Motor neuron (in vitro differentiated cells): ENCODE results near the gene CTTNBP2. TPM values are rescaled to one million over a fixed set of nuclear protein-coding genes. Genes with fewer than 3 reads are reported as not detected.

Experiments used
- ATAC-seq, 8 experiments: fragments of 200-7000 bp; cut with Tn5 transposase; replicated peaks in 6 of 8; 2 replicates each; pipeline ENCODE4 v1.8.0; 2021; ENCODE audit warnings: mild to moderate bottlenecking in 8 of 8, moderate library complexity in 8 of 8
- H3K27ac ChIP-seq, 2 donors: fragments of 250-450 bp; sonication (Bioruptor Pico); 2 replicates each; pipeline ENCODE4 v1.9.0; 2021; ENCODE audit warnings: antibody characterized with exemption in 2 of 2, mild to moderate bottlenecking in 2 of 2, moderate library complexity in 1 of 2
- H3K4me1 ChIP-seq, 2 donors: fragments of 250-450 bp; sonication (Bioruptor Pico); replicated peaks in 1 of 2; 2 replicates each; pipeline ENCODE4 v1.6.1; 2021; ENCODE audit warnings: antibody characterized with exemption in 2 of 2, mild to moderate bottlenecking in 2 of 2, moderate library complexity in 1 of 2
- H3K4me3 ChIP-seq, 5 donors: fragments of 250-450 bp; sonication (Bioruptor Pico); 2 replicates each; pipeline ENCODE4 v1.9.0; 2021; ENCODE audit warnings: antibody characterized with exemption in 5 of 5, mild to moderate bottlenecking in 5 of 5, moderate library complexity in 4 of 5
- WGBS, 10 experiments: fragments of 450-650 bp; shearing (Covaris generic); methylation state at CpG; one replicate each; pipeline ENCODE4 v1.0.0; 2022; 5-methylcytosine and 5-hydroxymethylcytosine counted together
- in situ Hi-C, 9 experiments: fragments of 400-800 bp; cut with MboI; loops; one replicate each; pipeline ENCODE4 v1.15.0; 2021; ENCODE audit warnings: low sequenced_read_pairs in 9 of 9, low pct_unique_long_range_greater_than_20kb in 2 of 9; ENCODE audit not compliant: unreplicated experiment in 9 of 9
- total RNA-seq, 8 experiments: library from RNA; unstranded; fragments of 300-600 nt; gene quantifications; 2 replicates each; pipeline versions ENCODE4 v1.2.3 to v1.2.4, GENCODE V29; 2022

Gene CTTNBP2
- total RNA-seq, 8 experiments from 2014 or later = 0.10 to 13.7 (median 12.6) TPM; not detected in 1

DNA sequence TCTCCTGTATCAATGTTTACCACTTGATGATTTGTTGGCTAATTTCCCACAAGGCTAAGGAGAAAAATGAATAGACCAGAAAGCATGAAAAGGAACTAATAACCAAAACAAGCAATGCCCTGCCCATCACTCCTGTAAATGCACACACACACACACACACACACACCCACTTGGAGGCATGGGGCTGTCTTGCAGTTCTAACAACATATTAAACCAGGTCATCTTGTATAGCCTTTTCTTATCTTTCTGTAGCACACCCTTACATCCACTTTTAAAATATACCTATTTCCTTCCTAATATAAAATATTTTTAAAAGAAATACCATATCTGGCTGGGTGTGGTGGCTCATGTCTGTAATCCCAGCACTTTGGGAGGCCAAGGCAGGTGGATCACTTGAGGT is 105.3 kb downstream of the CTTNBP2 start:
- in situ Hi-C loops = loop anchor here in 1 of 9 experiments (10.0 to 25.0 kb wide), 2 partner anchors 97 to 369 kb away; no protein-coding TSS in a partner anchor
- ATAC-seq = no peak
- no peak overlapping the region for H3K4me3 ChIP-seq
- H3K27ac ChIP-seq = no peak overlapping the region
- peaks cover 5 to 13% of the 10 kb centered on the region in 2 donors for H3K4me1 ChIP-seq

- in situ Hi-C loops = loop anchor here in 1 of 9 experiments (10.0 to 25.0 kb wide), 2 partner anchors 98 to 370 kb away; no protein-coding TSS in a partner anchor
- peak in 4 of 8 experiments; percentile 43 to 93 (median 49) for ATAC-seq
- Histone ChIP-seq H3K4me3 (no peak overlapping the region), H3K4me1 (peaks cover 5 to 13% of the 10 kb centered on the region in 2 donors), H3K27ac (no peak overlapping the region)
- 0 to 60% (median 37%) methylated on average over 1 to 2 of the region's 2 CpGs; no CpG with 5 or more reads in 3 of the 10 experiments for WGBS, 10 experiments
These were observed 106.3 kb downstream of the CTTNBP2 start for GRCh38 chr7:117766913-117767312.

DNA sequence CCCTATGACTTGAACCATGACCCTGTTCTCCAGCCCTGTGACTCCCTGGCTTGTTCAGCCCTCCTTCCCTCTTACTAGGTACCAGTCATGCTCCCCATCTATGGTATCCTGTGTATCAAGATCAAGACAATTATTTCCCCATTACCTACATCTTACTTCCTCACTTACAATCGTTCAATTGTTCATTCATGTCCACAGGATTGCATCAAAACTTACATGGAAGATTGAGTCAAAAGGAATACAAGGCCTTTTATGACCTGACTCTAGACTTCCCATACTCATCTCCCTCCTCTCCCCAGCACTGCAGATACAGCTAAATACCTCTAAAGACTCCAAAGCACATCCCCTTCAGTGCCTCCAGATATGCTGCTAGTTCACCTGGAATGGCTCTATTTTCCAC is 109.2 kb downstream of the CTTNBP2 start:
- H3K4me3 ChIP-seq = no peak overlapping the region
- 0 to 100% (median 82%) methylated on average over 1 of the region's 1 CpG; no CpG with 5 or more reads in 2 of the 10 experiments for WGBS, 10 experiments
- peaks cover 5 to 13% of the 10 kb centered on the region in 2 donors for H3K4me1 ChIP-seq
- H3K27ac ChIP-seq = no peak overlapping the region
- ATAC-seq = no peak
- in situ Hi-C loops = loop anchor here in 1 of 9 experiments (10.0 to 25.0 kb wide), 2 partner anchors 101 to 373 kb away; no protein-coding TSS in a partner anchor

DNA sequence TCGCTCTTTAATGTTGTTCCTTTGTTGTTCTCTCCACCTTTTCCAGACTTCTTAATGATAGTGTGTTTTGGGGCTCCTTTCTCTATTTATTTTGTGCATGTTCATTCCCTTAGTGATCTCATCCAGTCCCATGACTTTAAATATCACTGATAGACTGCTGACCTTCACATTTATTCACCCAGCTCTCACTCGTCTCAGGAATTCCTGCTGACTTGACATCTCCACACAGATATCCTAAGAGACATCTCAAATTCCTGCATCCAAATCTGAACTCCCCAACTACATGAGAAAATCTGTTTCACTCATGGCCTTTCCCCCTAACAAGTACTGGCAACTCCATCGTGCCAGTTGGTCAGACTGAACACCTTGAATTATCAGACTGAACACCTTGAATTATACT is 111.2 kb downstream of the CTTNBP2 start:
- Histone ChIP-seq H3K27ac (no peak overlapping the region), H3K4me1 (peaks cover 5 to 8% of the 10 kb centered on the region in 2 donors), H3K4me3 (no peak overlapping the region)
- no peak for ATAC-seq
- in situ Hi-C loops = loop anchor here in 1 of 9 experiments (10.0 to 25.0 kb wide), 2 partner anchors 103 to 375 kb away; no protein-coding TSS in a partner anchor
- WGBS, 10 experiments = 19 to 100% (median 89%) methylated on average over 1 to 3 of the region's 3 CpGs

GRCh38 chr7:117759950-117760640 is 113.1 kb downstream of the CTTNBP2 start:
- peak in 6 of 8 experiments; percentile 51 to 94 (median 80) for ATAC-seq
- Histone ChIP-seq H3K4me3 (no peak overlapping the region), H3K27ac (no peak overlapping the region), H3K4me1 (no peaks in the 10 kb centered on the region)
- in situ Hi-C loops = loop anchor here in 1 of 9 experiments (10.0 to 25.0 kb wide), 2 partner anchors 105 to 377 kb away; no protein-coding TSS in a partner anchor
- 17 to 91% (median 76%) methylated on average over 1 to 9 of the region's 9 CpGs for WGBS, 10 experiments

DNA sequence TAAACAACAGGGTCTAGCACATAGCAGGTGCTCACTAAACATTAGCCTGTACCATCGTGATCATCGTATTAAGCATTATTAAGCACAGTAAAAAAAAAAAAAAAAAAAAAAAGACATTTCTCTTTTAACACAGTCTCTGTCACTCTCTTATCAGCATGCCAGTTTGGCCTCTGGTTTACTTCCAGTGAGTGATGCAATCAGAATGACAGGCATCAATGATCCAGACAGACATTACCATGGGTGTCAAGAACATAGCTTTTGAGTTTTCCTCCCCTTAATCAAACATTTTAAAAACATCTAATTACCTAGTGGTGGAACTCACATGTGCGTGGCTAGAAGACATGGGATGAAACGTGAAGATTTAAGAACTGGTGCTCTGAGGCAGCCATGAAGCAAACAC is 115.8 kb downstream of the CTTNBP2 start:
- WGBS, 10 experiments = 6 to 100% (median 100%) methylated on average over 2 to 4 of the region's 4 CpGs; no CpG with 5 or more reads in 1 of the 10 experiments
- no peaks in the 10 kb centered on the region for H3K4me1 ChIP-seq
- no peak overlapping the region for H3K27ac ChIP-seq
- H3K4me3 ChIP-seq = no peak overlapping the region
- ATAC-seq = no peak
- in situ Hi-C loops = loop anchor here in 1 of 9 experiments (25.0 kb wide), 1 partner anchor 380 kb away; no protein-coding TSS in a partner anchor

DNA sequence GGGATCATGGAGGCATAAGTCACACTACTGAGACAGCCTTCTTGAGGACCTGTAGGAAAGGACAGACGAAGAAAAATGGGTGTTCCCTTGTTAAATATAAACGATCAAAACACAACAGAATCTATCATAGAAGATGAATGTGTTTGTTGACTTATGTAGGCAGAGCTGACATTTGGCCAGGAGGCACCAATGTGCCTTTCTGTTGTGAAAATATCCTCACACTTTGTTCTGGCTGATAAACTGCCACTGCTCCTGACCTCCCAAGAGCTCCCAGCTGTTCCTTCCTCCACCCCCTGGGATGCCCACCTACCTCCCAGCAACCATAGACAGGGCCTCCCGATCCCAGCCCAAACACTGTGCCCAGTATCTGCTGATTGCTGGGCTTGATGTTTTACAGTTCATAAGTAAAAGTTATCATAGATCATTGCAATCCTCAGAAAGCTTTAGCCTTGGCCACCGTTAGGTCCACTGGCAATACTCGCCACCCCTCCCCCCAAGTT is 116.6 kb downstream of the CTTNBP2 start:
- no peak overlapping the region for H3K4me3 ChIP-seq
- no peak overlapping the region for H3K27ac ChIP-seq
- 0 to 90% (median 80%) methylated on average over 1 to 3 of the region's 5 CpGs; no CpG with 5 or more reads in 3 of the 10 experiments for WGBS, 10 experiments
- H3K4me1 ChIP-seq = no peaks in the 10 kb centered on the region
- in situ Hi-C loops = loop anchor here in 1 of 9 experiments (25.0 kb wide), 1 partner anchor 381 kb away; no protein-coding TSS in a partner anchor
- peak in 1 of 8 experiments; percentile 63 for ATAC-seq

DNA sequence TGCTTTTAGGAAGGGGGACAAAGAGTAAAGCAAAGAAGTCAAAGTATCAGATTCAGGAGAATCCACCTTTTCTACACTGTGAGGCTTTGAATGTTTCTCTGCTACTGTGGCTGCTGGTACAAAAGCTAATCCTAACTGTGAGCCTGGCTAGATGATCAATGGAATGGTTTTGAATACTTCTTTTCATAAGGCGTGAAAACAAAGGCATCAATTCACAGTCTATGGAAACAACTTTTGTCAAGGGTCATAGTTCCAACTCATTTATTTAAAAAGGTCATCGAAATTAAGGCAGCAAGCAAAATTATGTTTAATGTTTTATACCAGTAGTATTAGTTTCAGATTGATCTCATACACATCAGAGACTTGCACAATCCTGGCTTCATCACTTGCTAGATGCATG is 118.1 kb downstream of the CTTNBP2 start:
- in situ Hi-C loops = loop anchor here in 1 of 9 experiments (25.0 kb wide), 1 partner anchor 382 kb away; no protein-coding TSS in a partner anchor
- ATAC-seq = no peak
- Histone ChIP-seq H3K27ac (no peak overlapping the region), H3K4me1 (peaks cover 0 to 4% of the 10 kb centered on the region in 2 donors), H3K4me3 (no peak overlapping the region)
- 0 to 93% (median 40%) methylated on average over 1 to 2 of the region's 2 CpGs; no CpG with 5 or more reads in 3 of the 10 experiments for WGBS, 10 experiments

- in situ Hi-C loops = loop anchor here in 1 of 9 experiments (25.0 kb wide), 1 partner anchor 386 kb away; no protein-coding TSS in a partner anchor
- 0 to 100% (median 100%) methylated on average over 1 of the region's 1 CpG; no CpG with 5 or more reads in 4 of the 10 experiments for WGBS, 10 experiments
- Histone ChIP-seq H3K27ac (no peak overlapping the region), H3K4me3 (no peak overlapping the region), H3K4me1 (peaks cover 0 to 8% of the 10 kb centered on the region in 2 donors)
- no peak for ATAC-seq
These were observed 121.5 kb downstream of the CTTNBP2 start for GRCh38 chr7:117751775-117752174.

DNA sequence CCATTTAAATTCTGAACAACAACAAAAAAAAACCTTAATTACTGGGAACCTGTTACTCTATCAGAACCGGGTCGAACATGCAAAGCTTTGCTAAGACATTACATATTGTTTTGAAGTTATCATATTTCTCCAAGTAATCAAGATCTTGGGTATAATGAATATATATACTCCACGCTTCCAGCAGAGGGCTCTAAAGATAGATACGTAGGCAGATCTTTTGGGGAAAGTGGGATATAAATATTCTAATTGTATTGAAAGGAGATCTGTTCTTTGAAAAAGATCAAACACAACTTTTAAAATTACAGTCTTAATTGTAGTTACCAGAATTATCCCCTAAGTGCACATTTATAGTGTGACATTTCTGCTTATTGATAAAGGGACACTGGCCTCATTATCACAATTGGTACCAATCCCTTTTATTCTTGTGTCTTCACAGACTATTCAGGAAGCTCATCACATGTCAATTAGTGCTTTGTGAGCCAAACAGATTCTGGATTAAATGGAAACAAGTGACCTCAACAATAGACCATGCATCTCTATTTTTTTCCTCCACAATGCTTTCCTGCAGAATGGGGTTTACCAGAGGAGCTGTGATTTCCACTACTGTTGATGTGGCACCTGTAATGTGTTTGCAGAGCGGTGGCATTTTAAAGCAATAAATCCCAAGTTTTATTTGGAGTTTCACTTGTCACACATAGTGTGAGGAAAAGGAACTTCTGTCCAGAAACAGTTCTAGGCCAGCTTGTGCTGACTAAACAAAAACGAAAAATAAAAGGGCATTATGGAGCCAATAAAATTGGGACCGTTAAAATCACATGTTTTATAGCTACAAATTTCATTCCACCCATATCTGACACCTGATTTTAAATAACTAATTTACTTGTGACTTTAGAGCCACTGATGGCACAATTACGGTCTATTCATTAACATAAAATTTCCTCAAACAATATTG is 122.4 kb downstream of the CTTNBP2 start:
- 6 to 82% (median 71%) methylated on average over 4 to 8 of the region's 8 CpGs for WGBS, 10 experiments
- H3K4me3 ChIP-seq = no peak overlapping the region
- in situ Hi-C loops = loop anchor here in 1 of 9 experiments (25.0 kb wide), 1 partner anchor 386 kb away; no protein-coding TSS in a partner anchor
- peak in 2 of 8 experiments; percentile 24 to 56 for ATAC-seq
- peaks cover 0 to 8% of the 10 kb centered on the region in 2 donors for H3K4me1 ChIP-seq
- H3K27ac ChIP-seq = no peak overlapping the region

DNA sequence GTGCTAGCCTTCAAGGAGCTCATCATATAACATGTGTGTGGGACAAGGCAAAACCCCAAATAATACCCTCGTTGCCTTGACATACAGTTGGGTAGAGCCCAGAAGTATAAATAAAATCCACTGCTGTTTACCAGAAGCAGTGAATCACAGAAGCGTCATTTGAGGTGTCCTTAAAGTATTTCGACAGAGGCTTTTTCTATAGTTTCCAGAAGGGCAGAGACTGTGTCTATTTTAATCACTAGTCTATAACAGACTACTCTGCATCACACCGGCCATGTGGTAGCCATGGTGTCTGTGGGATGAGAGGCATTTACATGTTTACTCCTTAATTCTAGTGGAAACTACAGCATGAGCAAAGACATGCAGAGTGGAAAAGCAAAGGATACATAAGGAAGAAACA is 131.3 kb downstream of the CTTNBP2 start:
- no peak overlapping the region for H3K4me3 ChIP-seq
- WGBS, 10 experiments = 0 to 100% (median 90%) methylated on average over 1 to 4 of the region's 4 CpGs; no CpG with 5 or more reads in 1 of the 10 experiments
- H3K27ac ChIP-seq = no peak overlapping the region
- in situ Hi-C loops = no loop called here
- H3K4me1 ChIP-seq = peaks cover 0 to 5% of the 10 kb centered on the region in 2 donors
- ATAC-seq = peak in 2 of 8 experiments; percentile 77 to 79

GRCh38 chr7:117739085-117739484 is 134.2 kb downstream of the CTTNBP2 start:
- in situ Hi-C loops = no loop called here
- H3K27ac ChIP-seq = no peak overlapping the region
- 0 to 97% (median 40%) methylated on average over 1 to 4 of the region's 4 CpGs; no CpG with 5 or more reads in 1 of the 10 experiments for WGBS, 10 experiments

More at GRCh38 chr7:117739085-117739484, 134.2 kb downstream of the CTTNBP2 start:
- ATAC-seq = no peak
- no peaks in the 10 kb centered on the region for H3K4me1 ChIP-seq
- no peak overlapping the region for H3K4me3 ChIP-seq
